K562 (cell line): ENCODE measurements around the gene PTGER3. TPM values are rescaled to one million over a fixed set of nuclear protein-coding genes. Genes with fewer than 3 reads are reported as not detected.

Experiments
- CBX8 ChIP-seq: fragments of 200-600 bp; sonication (generic); IDR thresholded peaks from 2 replicates; pipeline ENCODE4 v1.6.1; 2012; ENCODE audit warnings: borderline replicate concordance, mixed run types, low read depth, mild to moderate bottlenecking, moderate library complexity, mixed read lengths, low read length, control low read depth, inconsistent platforms; ENCODE audit not compliant: poor library complexity, severe bottlenecking; ENCODE audit errors: extremely low read depth
- CEBPB ChIP-seq: fragments of 450-650 bp; IDR thresholded peaks from 2 replicates; pipeline ENCODE4 v1.6.1; 2016; ENCODE audit warnings: missing genetic modification characterization, missing compliant biosample characterization
- ETV5 ChIP-seq: sonication (generic); formaldehyde crosslinking; IDR thresholded peaks from 2 replicates; pipeline ENCODE4 v1.4.0; 2020; ENCODE audit warnings: low read depth, mild to moderate bottlenecking, missing genetic modification reagents
- HEY1 ChIP-seq: fragments of 250-450 bp; sonication (Bioruptor Pico); IDR thresholded peaks from 2 replicates; pipeline ENCODE4 v1.5.0; 2020; ENCODE audit warnings: mild to moderate bottlenecking, moderate library complexity, borderline replicate concordance
- HOXB6 ChIP-seq: fragments of 250-450 bp; sonication (Bioruptor Pico); IDR thresholded peaks from 2 replicates; pipeline ENCODE4 v1.5.1; 2022; ENCODE audit warnings: mild to moderate bottlenecking, borderline replicate concordance
- KAT8 ChIP-seq: fragments of 450-650 bp; IDR thresholded peaks from 2 replicates; pipeline ENCODE4 v1.6.1; 2016; ENCODE audit warnings: low read depth, mild to moderate bottlenecking
- L3MBTL2 ChIP-seq: fragments of 450-650 bp; IDR thresholded peaks from 2 replicates; pipeline ENCODE4 v1.6.1; 2016; ENCODE audit warnings: mild to moderate bottlenecking, moderate library complexity
- LARP7 ChIP-seq: fragments of 450-650 bp; IDR thresholded peaks from 2 replicates; pipeline ENCODE4 v1.6.1; 2016
- MYBL2 ChIP-seq, 2 experiments: fragments of 450-650 bp in 1 of 2; sonication (generic) in 1 of 2; formaldehyde crosslinking in 1 of 2; IDR thresholded peaks; 2 replicates each; pipeline versions ENCODE4 v1.6.1 to v1.8.1; 2017 to 2022; ENCODE audit warnings: borderline replicate concordance in 1 of 2, inconsistent platforms in 1 of 2, low read depth in 1 of 2, mild to moderate bottlenecking in 1 of 2, missing genetic modification reagents in 1 of 2, moderate library complexity in 1 of 2
- NCOA1 ChIP-seq: fragments of 450-650 bp; IDR thresholded peaks from 2 replicates; pipeline ENCODE4 v1.6.1; 2016; ENCODE audit warnings: low read depth
- PHF21A ChIP-seq: fragments of 450-650 bp; IDR thresholded peaks from 2 replicates; pipeline ENCODE4 v1.6.1; 2017; ENCODE audit warnings: low read depth, borderline replicate concordance
- POLR2AphosphoS5 ChIP-seq: IDR thresholded peaks from 2 replicates; pipeline ENCODE4 v1.6.1; 2011; ENCODE audit warnings: mild to moderate bottlenecking, low read depth, low read length, moderate library complexity; ENCODE audit not compliant: control insufficient read depth, insufficient read depth
- RFX5 ChIP-seq: IDR thresholded peaks from 2 replicates; pipeline ENCODE4 v1.6.1; 2011; ENCODE audit warnings: low read depth, mild to moderate bottlenecking, improper control_type of control experiment, low read length
- RHOXF2B ChIP-seq: fragments of 250-450 bp; sonication (Bioruptor Pico); conservative IDR thresholded peaks from 2 replicates; pipeline ENCODE4 v1.5.1; 2021
- SAFB ChIP-seq: fragments of 200-400 bp; formaldehyde crosslinking; IDR thresholded peaks from 2 replicates; pipeline ENCODE4 v1.6.1; 2017; ENCODE audit warnings: low read depth, low read length, borderline replicate concordance
- SRF ChIP-seq, 2 experiments: fragments of 250-450, 450-650 bp in 1 of 2; sonication (Bioruptor Pico) in 1 of 2; sonication (generic) in 1 of 2; formaldehyde crosslinking; IDR thresholded peaks; 2 replicates each; pipeline versions ENCODE4 v1.5.0 to v1.5.1; 2020 to 2022; ENCODE audit warnings: mild to moderate bottlenecking in 1 of 2, missing genetic modification reagents in 1 of 2
- TBP ChIP-seq: optimal IDR thresholded peaks from 2 replicates; pipeline ENCODE3; 2011; ENCODE audit warnings: low read depth, low read length, improper control_type of control experiment
- TCF7 ChIP-seq: sonication (generic); IDR thresholded peaks from 2 replicates; pipeline ENCODE4 v1.6.1; 2016; ENCODE audit warnings: antibody characterized with exemption, borderline replicate concordance
- YY1 ChIP-seq, 3 experiments: IDR thresholded peaks; 2 replicates each; pipeline ENCODE4 v1.6.1; 2011; ENCODE audit warnings: low read length in 2 of 3, mild to moderate bottlenecking in 2 of 3, moderate library complexity in 2 of 3, borderline replicate concordance in 1 of 3, control low read depth in 1 of 3, low read depth in 1 of 3; ENCODE audit not compliant: insufficient read depth in 3 of 3, insufficient replicate concordance in 2 of 3, control insufficient read depth in 1 of 3, insufficient read length in 1 of 3; ENCODE audit errors: extremely low read depth in 1 of 3
- ZNF134 ChIP-seq: fragments of 250-450 bp; sonication (Bioruptor Pico); conservative IDR thresholded peaks from 2 replicates; pipeline ENCODE4 v1.4.0; 2020
- ZNF239 ChIP-seq: fragments of 250-450 bp; sonication (Bioruptor Pico); IDR thresholded peaks from 2 replicates; pipeline ENCODE4 v1.4.0; 2020; ENCODE audit warnings: mild to moderate bottlenecking
- ZNF384 ChIP-seq: IDR thresholded peaks from 2 replicates; pipeline ENCODE4 v1.6.1; 2012; ENCODE audit warnings: low read depth, low read length, improper control_type of control experiment
- ZNF785 ChIP-seq: fragments of 250-450 bp; sonication (Bioruptor Pico); IDR thresholded peaks from 2 replicates; pipeline ENCODE4 v1.4.0; 2020; ENCODE audit warnings: mild to moderate bottlenecking
- polyA plus RNA-seq, 8 experiments: library from polyadenylated mRNA; depleted of rRNA in 4 of 8; stranded (reverse) in 5 of 8; unstranded in 3 of 8; fragments of >200 nt; fragmentation: Nextera tagmentation in 2 of 8; fragmentation: Illumina TruSeq in 1 of 8; extraction: Ambion mirVana in 2 of 8; extraction: Trizol in 1 of 8; gene quantifications; 2 replicates each; pipeline versions ENCODE4 v1.2.1 to v1.2.3, GENCODE V29; 2011 to 2014; ENCODE audit warnings: inconsistent platforms in 1 of 8, missing spikeins in 1 of 8
- total RNA-seq, 7 experiments: library from RNA; depleted of rRNA in 6 of 7; stranded (reverse); fragments of >200 nt in 6 of 7; fragmentation: Illumina TruSeq in 2 of 7; extraction: Trizol in 2 of 7; gene quantifications; 2 replicates each; pipeline versions ENCODE4 v1.2.1 to v1.2.3, GENCODE V29; 2011 to 2021; ENCODE audit warnings: low replicate concordance in 1 of 7
- TF ChIP-seq, protein P1 (sequence below): fragments of 250-450 bp; sonication (Bioruptor Pico); IDR thresholded peaks from 2 replicates; pipeline ENCODE4 v1.4.0; 2020

Gene PTGER3
- total and polyA plus RNA-seq, 9 of the 15 experiments (the other 6 are each of a cell fraction or from before 2014, with no cell fraction given), result 3.8 to 28.5 (median 14.2) TPM

DNA sequence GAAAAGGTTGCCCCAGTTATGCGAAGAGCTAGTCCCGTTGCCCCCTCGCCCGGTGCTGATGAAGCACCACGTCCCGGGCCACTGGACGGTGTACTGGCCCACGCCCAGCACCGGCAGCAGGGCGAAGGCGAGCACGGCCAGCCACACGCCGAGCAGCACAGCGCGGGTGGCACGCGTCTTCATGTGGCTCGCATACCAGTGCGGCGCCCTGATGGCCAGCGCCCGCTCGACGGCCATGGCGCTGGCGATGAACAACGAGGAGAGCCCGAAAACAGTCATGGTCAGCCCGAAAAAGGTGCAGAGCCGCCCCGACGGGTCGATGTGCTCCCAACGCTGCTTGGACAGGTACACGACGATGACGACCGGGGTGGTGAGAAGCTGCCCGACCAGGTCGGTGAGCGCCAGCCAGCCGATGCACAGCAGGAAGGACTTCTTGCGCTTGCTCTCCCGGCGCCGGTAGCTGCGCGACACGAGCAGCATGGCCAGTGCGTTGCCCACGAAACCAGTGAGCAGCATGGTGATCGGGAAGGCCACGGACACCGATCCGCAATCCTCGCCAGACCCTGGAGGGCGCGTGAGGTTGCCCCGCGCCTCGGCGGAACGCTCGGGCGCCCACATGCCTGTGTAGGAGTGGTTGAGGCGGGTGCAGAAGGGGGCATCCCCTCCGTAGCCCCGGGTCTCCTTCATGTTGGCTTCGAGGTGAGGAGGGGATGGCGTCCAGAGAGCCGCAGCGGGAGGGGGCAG, 553 bp downstream of the PTGER3 start (continued):
- TF ChIP-seq RFX5, result no peak
- TF ChIP-seq RHOXF2B (CRISPR knock-in tag), result no peak
- 0 out of 2 replicates have a peak, but pooled peaks have one; percentile 3 for TF ChIP-seq PHF21A
- TF ChIP-seq, protein P1, sequence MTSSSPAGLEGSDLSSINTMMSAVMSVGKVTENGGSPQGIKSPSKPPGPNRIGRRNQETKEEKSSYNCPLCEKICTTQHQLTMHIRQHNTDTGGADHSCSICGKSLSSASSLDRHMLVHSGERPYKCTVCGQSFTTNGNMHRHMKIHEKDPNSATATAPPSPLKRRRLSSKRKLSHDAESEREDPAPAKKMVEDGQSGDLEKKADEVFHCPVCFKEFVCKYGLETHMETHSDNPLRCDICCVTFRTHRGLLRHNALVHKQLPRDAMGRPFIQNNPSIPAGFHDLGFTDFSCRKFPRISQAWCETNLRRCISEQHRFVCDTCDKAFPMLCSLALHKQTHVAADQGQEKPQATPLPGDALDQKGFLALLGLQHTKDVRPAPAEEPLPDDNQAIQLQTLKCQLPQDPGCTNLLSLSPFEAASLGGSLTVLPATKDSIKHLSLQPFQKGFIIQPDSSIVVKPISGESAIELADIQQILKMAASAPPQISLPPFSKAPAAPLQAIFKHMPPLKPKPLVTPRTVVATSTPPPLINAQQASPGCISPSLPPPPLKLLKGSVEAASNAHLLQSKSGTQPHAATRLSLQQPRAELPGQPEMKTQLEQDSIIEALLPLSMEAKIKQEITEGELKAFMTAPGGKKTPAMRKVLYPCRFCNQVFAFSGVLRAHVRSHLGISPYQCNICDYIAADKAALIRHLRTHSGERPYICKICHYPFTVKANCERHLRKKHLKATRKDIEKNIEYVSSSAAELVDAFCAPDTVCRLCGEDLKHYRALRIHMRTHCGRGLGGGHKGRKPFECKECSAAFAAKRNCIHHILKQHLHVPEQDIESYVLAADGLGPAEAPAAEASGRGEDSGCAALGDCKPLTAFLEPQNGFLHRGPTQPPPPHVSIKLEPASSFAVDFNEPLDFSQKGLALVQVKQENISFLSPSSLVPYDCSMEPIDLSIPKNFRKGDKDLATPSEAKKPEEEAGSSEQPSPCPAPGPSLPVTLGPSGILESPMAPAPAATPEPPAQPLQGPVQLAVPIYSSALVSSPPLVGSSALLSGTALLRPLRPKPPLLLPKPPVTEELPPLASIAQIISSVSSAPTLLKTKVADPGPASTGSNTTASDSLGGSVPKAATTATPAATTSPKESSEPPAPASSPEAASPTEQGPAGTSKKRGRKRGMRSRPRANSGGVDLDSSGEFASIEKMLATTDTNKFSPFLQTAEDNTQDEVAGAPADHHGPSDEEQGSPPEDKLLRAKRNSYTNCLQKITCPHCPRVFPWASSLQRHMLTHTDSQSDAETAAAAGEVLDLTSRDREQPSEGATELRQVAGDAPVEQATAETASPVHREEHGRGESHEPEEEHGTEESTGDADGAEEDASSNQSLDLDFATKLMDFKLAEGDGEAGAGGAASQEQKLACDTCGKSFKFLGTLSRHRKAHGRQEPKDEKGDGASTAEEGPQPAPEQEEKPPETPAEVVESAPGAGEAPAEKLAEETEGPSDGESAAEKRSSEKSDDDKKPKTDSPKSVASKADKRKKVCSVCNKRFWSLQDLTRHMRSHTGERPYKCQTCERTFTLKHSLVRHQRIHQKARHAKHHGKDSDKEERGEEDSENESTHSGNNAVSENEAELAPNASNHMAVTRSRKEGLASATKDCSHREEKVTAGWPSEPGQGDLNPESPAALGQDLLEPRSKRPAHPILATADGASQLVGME (CRISPR knock-in tag), result no peak
- no peak for TF ChIP-seq NCOA1
- no peak for TF ChIP-seq ZNF785 (CRISPR knock-in tag)
- no peak for TF ChIP-seq POLR2AphosphoS5
- peak; percentile 44; the same call in 1 of the 2 replicates for TF ChIP-seq ETV5
- no peak for TF ChIP-seq KAT8
- TF ChIP-seq ZNF134 (CRISPR knock-in tag), result no peak
- TF ChIP-seq L3MBTL2, result peak; percentile 64
- TF ChIP-seq TCF7, result no peak
- TF ChIP-seq HOXB6 (CRISPR knock-in tag), result no peak
- TF ChIP-seq CBX8, result no peak
- TF ChIP-seq ZNF384, result no peak
- no peak for TF ChIP-seq MYBL2 (IDR thresholded peaks at IDR 0.05; ENCODE audit: low read depth)
- TF ChIP-seq MYBL2 (CRISPR knock-in tag; IDR thresholded peaks at IDR 0.05; ENCODE audit: borderline replicate concordance), result no peak
- TF ChIP-seq SAFB, result no peak
- no peak for TF ChIP-seq ZNF239 (CRISPR knock-in tag)
- no peak for TF ChIP-seq CEBPB (tag)
- no peak for TF ChIP-seq LARP7
- TF ChIP-seq TBP, result no peak
- TF ChIP-seq HEY1 (CRISPR knock-in tag), result no peak
- no peak for TF ChIP-seq YY1 (IDR thresholded peaks at IDR 0.05; ENCODE audit: borderline replicate concordance in 1 of 3, control insufficient read depth in 1 of 3, extremely low read depth in 1 of 3, insufficient read depth in 3 of 3, insufficient read length in 1 of 3, insufficient replicate concordance in 2 of 3, low read depth in 1 of 3, low read length in 2 of 3)
- no peak for TF ChIP-seq SRF (CRISPR knock-in tag; IDR thresholded peaks at IDR 0.05)
